ENCODE measurements around the gene XRCC2.
"Not testable (repeated sequence)": the region's sequence is repeated elsewhere in the genome, so short reads cannot be mapped to it uniquely, and the experiment has no call there.

XRCC2 gene

GRCh38 chr7:152633504-152633903 is 42.4 kb downstream of the XRCC2 start:
- DNase-seq (ENCODE audit: low read depth in 1 of 2, low spot score in 1 of 2), result no peak
- Histone ChIP-seq H3K27ac (replicated peaks) (no peak overlapping the region), H3K4me3 (replicated peaks; ENCODE audit: insufficient read depth, low read length) (no peak overlapping the region), H3K27me3 (ENCODE audit: insufficient read depth, poor library complexity, severe bottlenecking) (no peaks in the 10 kb centered on the region)
- TF ChIP-seq SPI1 (IDR thresholded peaks at IDR 0.05; ENCODE audit: borderline replicate concordance, low read depth) (peak; percentile 54; the same call in 1 of the 2 replicates), GABPA (IDR thresholded peaks at IDR 0.05; ENCODE audit: low read depth) (no peak)
- TF ChIP-seq, protein P1, sequence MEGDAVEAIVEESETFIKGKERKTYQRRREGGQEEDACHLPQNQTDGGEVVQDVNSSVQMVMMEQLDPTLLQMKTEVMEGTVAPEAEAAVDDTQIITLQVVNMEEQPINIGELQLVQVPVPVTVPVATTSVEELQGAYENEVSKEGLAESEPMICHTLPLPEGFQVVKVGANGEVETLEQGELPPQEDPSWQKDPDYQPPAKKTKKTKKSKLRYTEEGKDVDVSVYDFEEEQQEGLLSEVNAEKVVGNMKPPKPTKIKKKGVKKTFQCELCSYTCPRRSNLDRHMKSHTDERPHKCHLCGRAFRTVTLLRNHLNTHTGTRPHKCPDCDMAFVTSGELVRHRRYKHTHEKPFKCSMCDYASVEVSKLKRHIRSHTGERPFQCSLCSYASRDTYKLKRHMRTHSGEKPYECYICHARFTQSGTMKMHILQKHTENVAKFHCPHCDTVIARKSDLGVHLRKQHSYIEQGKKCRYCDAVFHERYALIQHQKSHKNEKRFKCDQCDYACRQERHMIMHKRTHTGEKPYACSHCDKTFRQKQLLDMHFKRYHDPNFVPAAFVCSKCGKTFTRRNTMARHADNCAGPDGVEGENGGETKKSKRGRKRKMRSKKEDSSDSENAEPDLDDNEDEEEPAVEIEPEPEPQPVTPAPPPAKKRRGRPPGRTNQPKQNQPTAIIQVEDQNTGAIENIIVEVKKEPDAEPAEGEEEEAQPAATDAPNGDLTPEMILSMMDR (IDR thresholded peaks at IDR 0.05; ENCODE audit: insufficient read depth, low read length), result no peak

DNA sequence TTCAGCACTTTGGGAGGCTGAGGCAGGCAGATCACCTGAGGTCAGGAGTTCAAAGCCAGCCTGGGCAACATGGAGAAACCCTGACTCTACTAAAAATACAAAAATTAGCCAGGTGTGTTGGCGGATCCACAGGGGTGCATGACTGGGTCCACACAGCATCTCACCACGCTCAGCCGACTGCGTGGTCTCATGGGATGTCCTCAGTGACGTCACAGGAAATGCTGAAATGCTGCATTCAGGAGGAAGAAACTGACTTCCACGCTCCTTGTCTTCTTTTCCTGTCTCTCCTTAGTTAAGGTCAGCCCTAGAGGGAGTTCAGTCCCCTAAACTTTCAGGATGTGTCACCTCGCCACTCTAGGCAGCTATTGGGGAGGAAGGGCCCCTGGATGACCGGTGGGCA is 42.9 kb downstream of the XRCC2 start:
- TF ChIP-seq POLR2AphosphoS5 (IDR thresholded peaks at IDR 0.05; ENCODE audit: low read depth) (no peak), SPI1 (IDR thresholded peaks at IDR 0.05; ENCODE audit: borderline replicate concordance, low read depth) (no peak), GABPA (IDR thresholded peaks at IDR 0.05; ENCODE audit: low read depth) (no peak)
- TF ChIP-seq, protein P1 (IDR thresholded peaks at IDR 0.05; ENCODE audit: insufficient read depth, low read length), result no peak
- TF ChIP-seq, protein P2, sequence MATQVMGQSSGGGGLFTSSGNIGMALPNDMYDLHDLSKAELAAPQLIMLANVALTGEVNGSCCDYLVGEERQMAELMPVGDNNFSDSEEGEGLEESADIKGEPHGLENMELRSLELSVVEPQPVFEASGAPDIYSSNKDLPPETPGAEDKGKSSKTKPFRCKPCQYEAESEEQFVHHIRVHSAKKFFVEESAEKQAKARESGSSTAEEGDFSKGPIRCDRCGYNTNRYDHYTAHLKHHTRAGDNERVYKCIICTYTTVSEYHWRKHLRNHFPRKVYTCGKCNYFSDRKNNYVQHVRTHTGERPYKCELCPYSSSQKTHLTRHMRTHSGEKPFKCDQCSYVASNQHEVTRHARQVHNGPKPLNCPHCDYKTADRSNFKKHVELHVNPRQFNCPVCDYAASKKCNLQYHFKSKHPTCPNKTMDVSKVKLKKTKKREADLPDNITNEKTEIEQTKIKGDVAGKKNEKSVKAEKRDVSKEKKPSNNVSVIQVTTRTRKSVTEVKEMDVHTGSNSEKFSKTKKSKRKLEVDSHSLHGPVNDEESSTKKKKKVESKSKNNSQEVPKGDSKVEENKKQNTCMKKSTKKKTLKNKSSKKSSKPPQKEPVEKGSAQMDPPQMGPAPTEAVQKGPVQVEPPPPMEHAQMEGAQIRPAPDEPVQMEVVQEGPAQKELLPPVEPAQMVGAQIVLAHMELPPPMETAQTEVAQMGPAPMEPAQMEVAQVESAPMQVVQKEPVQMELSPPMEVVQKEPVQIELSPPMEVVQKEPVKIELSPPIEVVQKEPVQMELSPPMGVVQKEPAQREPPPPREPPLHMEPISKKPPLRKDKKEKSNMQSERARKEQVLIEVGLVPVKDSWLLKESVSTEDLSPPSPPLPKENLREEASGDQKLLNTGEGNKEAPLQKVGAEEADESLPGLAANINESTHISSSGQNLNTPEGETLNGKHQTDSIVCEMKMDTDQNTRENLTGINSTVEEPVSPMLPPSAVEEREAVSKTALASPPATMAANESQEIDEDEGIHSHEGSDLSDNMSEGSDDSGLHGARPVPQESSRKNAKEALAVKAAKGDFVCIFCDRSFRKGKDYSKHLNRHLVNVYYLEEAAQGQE (IDR thresholded peaks at IDR 0.05; ENCODE audit: insufficient replicate concordance, low read depth), result no peak
- Histone ChIP-seq H3K4me3 (replicated peaks; ENCODE audit: insufficient read depth, low read length) (no peak overlapping the region), H3K27me3 (ENCODE audit: insufficient read depth, poor library complexity, severe bottlenecking) (no peaks in the 10 kb centered on the region), H3K27ac (replicated peaks) (no peak overlapping the region)
- no peak for DNase-seq (ENCODE audit: low read depth in 1 of 2, low spot score in 1 of 2)

DNA sequence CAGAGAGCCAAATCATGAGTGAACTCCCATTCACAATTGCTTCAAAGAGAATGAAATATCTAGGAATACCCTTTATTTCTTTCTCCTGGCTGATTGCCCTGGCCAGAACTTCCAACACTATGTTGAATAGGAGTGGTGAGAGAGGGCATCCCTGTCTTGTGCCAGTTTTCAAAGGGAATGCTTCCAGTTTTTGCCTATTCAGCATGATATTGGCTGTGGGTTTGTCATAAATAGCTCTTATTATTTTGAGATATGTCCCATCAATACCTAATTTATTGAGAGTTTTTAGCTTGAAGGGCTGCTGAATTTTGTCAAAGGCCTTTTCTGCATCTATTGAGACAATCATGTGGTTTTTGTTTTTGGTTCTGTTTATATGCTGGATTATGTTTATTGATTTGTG is 47.2 kb downstream of the XRCC2 start:
- not testable (repeated sequence) for DNase-seq (ENCODE audit: low read depth in 1 of 2, low spot score in 1 of 2); H3K27ac ChIP-seq (replicated peaks); H3K27me3 ChIP-seq (ENCODE audit: insufficient read depth, poor library complexity, severe bottlenecking); H3K4me3 ChIP-seq (replicated peaks; ENCODE audit: insufficient read depth, low read length)

GRCh38 chr7:152624228-152624627 is 51.7 kb downstream of the XRCC2 start:
- Histone ChIP-seq H3K27me3 (ENCODE audit: insufficient read depth, poor library complexity, severe bottlenecking) (no peaks in the 10 kb centered on the region), H3K27ac (replicated peaks) (no peak overlapping the region), H3K4me3 (replicated peaks; ENCODE audit: insufficient read depth, low read length) (no peak overlapping the region)
- no peak for DNase-seq (ENCODE audit: low read depth in 1 of 2, low spot score in 1 of 2)
- TF ChIP-seq SPI1 (IDR thresholded peaks at IDR 0.05; ENCODE audit: borderline replicate concordance, low read depth) (no peak), POLR2AphosphoS5 (IDR thresholded peaks at IDR 0.05; ENCODE audit: low read depth) (no peak), GABPA (IDR thresholded peaks at IDR 0.05; ENCODE audit: low read depth) (no peak)
- TF ChIP-seq, protein P2 (IDR thresholded peaks at IDR 0.05; ENCODE audit: insufficient replicate concordance, low read depth), result no peak
- TF ChIP-seq, protein P1 (IDR thresholded peaks at IDR 0.05; ENCODE audit: insufficient read depth, low read length), result no peak

Data from HL-60 (cell line).